ENCODE measurements around the gene BAZ1A.
"Not testable (repeated sequence)": the region's sequence is repeated elsewhere in the genome, so short reads cannot be mapped to it uniquely, and the experiment has no call there.

BAZ1A gene

DNA sequence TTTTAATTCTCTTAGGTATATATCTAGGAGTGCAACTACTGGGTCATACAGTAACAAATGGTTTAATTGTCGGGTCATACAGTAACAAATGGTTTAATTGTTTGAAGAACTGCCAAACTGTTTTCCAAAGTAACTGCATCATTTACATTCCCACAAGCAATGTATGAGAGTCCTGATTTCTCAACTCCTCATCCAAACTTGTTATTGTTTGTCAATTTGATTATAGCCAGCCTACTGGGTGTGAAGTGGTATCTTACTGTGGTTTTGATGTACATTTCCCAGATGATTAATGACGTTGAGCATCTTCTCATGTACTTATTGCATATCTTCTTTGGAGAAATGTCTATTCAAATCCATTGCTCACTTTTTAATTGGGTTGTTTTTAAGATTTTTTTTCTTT, 93.1 kb downstream of the BAZ1A start:
- no peak for ATAC-seq

DNA sequence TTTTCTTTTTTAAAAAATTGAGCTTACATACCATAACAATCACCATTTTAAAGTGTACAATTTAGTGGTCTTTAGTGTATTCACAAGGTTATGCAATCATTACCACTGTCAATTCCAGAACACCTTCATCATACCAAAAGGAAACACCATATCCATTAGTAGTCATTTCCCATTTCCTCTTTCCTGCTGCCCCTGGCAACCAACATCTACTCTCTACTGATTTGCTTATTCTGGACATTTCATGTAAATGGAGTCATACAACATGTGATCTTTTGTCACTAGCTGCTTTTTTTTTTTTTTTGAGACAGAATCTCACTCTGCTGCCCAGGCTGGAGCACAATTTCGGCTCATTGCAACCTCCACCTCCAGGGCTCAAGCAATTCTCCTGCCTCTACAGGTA, 93.9 kb downstream of the BAZ1A start:
- no peak for ATAC-seq

DNA sequence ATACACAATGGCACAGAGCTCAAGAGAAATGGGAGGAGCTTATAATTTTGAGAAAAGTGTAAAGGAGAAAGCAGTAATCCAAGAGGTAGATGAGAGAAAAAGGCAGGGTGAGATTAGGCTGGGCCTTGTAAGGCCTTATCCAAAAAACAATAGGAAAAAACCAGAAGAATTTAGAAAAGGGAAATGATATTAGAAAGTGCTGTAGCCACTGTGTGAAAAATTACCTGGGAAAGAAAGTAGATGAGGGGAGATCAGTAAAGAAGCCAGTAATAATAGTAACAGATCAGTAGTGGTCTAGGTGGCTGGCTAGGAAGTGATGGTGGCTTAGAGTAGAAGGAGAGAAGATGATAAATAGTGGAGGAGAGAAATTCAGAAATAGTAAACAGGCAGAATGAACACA, 94.5 kb downstream of the BAZ1A start:
- no peak for ATAC-seq

DNA sequence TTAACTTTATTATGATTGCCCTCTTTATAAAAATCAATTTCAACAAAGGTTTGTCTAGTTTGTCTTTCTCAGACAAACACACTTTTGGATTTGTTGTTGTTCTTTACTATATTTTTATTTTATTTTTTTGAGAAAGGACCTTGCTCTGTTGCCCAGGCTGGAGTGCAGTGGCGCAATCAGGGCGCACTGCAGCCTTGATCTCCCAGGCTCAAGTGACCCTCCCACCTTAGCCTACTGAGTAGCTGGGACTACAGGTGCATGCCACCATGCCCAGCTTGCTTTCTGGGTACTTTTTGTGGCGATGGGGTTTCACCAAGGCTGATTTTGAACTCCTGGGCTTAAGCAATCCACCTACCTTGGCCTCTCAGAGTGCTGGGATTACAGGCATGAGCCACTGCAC, 96.4 kb downstream of the BAZ1A start:
- ATAC-seq = no peak

DNA sequence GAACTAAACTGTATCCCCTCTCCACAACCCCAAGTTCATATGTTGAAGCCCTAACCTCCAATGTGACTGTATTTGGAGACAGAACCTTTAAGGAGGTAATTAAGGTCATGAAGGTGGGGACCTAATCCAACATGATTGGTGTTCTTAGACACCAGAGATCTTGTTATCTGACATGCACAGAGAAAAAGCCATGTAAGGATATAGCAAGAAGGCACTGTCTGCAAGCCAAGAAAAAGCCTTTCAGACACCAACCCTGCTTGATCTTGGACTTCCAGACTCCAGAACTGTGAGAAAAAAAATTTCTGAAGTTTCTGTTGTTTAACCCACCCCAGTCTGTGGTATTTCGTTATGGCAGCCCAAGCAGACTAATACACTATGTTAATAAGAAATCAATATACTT, 98.5 kb downstream of the BAZ1A start:
- no peak for ATAC-seq

DNA sequence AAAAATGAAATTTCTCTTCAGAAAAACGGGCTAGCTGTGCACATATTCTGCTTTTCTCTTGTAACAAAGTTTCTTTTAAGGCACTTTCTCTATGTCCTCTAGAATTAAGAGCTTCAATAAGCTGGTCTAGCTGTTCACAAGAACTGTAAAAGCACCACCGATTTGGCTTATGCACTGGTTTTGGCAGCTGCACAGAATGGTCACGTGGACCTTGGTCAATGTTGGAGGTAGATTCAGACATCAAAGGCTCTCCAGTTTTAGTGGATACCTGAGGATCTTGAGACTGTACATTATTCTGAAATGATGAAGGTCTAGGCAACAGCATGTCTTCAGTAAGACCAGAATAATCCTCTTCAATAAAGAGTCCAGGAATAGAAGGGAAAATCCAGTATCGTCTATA, 99.2 kb downstream of the BAZ1A start:
- ATAC-seq = no peak

DNA sequence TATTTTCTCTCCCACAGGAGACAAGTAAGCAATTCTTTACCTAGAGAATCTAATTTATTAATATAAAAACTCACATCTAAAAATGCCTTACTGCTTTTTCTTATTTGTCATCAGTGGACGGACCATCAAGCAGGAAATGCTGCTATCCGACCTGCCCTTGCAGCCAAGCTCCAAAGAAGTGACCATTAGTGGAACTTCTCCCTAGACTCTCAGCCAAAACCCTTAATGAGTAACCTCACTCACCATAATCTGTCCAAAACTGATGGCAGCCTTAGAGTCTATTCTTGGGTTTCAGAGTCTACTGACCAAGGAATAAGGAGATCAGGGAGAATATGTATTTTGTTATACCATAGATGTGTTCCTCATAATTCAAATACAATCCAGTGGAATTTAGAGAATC, 99.8 kb downstream of the BAZ1A start:
- no peak for ATAC-seq

DNA sequence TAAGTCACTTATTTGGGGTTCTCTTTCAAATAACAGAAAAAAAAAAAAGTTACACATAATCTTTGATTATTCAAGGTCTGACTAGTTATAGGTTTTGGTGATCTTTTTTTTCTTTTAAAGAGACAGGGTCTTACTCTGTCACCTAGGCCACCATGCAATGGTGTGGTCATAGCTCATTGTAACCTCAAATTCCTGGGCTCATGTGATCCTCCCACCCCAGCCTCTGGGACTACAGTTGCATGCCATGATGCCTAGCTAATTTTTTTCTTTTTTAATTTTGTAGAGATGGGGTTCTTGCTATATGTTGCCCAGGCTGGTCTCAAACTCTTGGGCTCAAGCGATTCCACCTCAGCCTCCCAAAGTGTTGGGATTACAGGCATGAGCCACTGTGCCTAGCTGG, 104.3 kb downstream of the BAZ1A start:
- no peak for ATAC-seq

DNA sequence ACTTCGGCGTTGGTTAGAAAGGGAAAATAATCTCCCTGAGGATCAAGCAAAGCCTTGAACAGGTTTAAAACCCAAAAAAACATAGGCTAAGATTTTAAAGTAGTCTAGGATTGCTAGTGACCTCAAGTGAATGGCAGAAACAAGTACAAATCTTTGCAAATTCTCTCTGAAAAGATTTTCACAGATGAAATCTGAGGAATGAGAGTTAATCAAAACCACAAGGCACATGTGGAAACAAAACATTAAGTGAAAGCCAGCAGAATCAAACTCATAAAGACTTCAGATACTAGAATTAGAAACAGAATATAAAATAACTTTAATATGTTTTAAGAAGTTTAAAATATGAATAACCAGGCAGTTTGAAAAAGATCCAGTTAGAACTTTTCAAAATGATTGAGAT, 108.6 kb downstream of the BAZ1A start:
- ATAC-seq = no peak

DNA sequence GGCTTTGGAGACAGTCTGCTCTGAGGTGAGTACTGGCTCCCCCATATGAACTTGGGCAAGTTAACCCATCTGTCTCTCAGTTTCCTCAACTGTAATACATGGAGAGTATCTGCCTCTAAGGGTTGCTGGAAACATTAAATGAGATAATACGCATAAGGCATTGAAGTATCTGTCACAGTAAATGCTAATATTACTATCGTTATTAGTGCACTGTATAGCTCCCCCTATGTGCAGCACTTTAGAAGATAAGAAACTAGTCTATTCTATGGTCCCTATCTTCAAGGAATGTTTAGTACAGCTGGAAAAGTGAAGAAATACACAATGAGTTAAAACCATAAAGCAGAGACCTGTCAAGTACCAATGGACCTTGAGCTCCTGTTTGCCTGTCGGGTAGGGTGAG, 109.1 kb downstream of the BAZ1A start:
- ATAC-seq = no peak

DNA sequence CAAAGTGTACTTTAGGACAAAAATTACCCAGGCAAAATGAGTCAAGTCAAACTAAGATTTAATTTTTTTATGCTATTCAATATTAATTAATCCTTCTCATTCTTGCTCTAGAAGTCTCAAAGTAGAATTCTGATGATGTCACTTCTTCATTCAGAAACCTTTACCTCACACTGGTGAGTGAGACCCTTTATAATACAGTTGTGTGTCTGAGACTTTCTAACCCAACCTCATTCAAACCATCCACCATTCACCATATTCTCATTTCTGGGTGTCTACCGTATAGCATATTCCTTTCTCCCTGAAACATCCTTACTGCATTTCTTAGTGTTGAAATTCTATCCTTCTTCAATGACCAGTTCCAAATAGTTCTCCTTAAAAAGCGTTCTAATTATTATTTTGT, 119.9 kb downstream of the BAZ1A start:
- ATAC-seq = no peak

DNA sequence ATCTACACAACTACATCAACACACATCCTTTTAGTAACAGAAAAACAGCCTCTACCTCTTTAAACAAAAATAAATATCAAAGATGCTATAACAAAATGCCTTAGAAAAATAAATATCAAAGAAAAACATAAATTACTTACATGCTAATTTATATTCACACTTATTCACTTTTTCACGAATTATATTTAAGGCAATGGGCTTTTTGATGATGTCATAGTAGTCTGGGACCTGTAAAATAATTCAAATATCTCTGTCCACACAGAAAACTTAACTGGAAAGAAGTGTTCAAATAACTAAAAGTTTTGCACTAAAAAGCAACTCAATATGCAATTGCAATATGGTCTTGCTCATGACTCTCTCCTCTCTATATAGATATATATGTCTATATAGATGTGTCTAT, 120.5 kb downstream of the BAZ1A start:
- no peak for ATAC-seq

DNA sequence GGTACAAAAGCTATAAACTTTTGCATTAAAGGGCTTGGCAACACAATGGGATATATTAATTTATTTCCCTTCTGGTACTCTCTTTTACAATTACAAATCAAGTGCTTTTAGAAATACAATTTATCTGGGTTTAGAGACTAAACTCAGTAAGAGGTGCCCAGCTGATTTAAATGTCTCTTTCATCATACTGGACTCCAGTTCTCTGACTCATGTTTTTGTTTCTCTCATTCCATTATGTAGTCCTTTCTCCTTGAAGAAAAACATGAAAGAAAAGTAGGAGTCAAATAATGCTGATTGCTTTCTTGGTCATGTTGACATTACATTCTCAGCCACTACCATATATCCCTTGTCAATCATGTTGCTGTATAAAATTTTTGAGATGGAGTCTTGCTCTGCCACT, 124.5 kb downstream of the BAZ1A start:
- ATAC-seq = no peak

DNA sequence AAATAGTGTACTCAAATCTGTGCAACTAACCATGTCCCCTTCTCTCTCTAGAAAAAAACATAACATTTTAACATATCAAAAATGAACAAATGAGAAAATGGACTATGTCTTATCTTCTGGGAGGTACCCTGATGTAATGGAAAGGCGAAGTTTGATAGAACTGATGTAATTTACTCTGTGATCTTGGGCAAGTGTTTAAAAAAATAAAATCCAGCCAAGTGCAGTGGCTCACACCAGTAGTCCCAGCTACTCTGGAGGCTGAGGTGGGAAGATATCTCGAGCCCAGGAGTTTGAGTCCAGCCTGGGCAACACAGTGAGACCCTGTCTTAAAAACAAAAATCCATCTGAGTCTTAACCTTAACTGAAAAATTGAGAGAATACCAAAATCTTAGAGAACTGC, 124.9 kb downstream of the BAZ1A start:
- no peak for ATAC-seq

DNA sequence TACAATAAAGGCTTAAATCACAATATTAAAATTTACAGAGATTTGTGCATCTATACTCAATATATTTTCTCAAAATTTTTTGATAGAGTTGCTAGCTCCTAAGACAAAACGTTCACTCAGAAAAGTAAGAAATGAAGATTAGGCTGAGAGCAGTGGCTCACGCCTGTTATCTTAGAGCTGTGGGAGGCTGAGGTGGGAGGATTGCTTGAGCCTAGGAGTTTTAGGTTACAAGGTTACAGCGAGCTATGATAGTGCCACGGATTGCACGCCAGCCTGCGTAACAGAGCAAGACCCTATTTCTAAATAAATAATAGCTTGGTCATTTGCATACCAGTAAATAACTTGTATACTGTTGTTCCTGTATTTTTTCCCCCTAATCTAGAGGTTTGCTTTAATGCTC, 125.8 kb downstream of the BAZ1A start:
- no peak for ATAC-seq

DNA sequence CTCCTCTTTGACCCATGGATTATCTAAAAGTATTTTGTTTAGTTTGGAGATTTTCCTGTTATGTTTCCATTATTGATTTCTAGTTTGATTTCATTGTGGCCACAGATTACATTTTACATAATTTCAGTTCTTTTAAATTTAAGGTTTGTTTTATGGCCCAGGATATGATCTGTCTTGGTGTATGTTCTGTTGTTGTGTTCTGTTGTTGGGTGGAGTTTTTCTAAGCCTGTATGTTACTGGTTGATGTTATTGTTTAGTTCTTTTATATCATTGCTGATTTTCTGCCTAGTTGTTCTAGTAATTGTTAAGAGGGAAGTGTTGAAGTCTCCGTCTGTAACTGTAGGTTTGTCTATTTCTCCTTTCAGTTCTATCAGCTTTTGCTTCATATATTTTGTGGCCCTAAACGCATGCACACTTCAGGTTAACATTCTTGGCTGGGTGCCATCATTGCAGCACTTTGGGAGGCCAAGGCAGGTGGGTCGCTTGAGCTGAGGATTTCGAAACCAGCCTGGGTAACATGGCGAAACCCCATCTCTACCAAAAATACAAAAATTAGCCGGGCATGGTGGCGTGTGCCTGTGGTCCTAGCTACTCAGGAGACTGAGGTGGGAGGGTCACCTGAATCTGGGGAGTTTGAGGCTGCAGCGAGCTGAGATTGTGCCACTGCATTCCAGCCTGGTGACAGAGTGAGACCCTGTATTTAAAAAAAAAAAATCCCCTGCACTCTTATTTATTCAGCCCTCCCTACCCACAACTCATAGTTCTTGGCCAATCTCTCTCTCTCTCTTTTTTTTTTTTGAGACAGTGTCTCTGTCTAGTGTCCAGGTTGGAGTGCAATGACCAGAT, 132.7 kb downstream of the BAZ1A start:
- no peak for ATAC-seq

DNA sequence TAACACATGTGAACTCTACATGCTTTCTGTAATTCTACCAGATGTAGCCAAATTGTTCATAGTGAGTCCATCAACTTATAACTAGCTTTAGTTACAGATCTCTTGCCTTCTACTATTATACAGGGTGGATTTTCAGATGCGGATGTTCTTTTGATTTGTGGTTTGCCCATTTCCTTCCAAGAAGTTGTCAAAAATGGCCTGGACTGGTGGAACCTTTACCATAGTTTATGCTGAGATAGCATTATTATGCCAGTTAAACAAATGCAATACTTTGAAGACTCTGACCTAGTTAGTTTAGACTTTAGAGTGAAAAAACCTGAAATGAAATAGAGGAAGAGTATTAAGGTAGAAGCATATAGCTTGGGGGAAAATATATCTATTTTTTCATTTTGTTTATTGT, 133.3 kb downstream of the BAZ1A start:
- no peak for ATAC-seq

DNA sequence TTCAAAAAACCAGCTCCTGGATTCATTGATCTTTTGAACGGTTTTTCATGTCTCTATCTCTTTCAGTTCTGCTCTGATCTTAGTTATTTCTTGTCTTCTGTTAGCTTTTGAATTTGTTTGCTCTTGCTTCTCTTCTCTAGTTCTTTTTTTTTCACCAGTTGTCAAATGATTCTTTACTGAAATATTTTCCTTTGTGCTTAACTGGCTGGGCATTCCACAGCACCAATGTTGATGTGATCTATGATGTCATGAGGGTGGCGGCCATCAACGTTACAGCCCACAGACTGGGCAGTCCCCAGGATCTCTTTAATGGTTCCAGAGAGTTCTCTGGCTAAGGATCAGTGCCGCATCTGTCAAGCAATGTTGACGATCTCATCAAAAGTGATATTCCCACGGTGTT, 135.0 kb downstream of the BAZ1A start:
- ATAC-seq = not testable (repeated sequence)

DNA sequence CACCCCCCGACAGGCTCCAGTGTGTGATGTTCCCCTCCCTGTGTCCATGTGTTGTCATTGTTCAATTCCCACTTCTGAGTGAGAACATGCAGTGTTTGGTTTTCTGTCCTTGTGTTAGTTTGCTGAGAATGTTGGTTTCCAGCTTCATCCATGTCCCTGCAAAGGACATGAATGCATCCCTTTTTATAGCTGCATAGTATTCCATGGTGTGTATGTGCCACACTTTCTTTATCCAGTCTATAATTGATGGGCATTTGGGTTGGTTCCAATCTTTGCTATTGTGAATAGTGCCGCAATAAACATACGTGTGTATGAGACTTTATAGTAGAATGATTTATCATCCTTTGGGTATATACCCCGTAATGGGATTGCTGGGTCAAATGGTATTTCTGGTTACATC, 138.1 kb downstream of the BAZ1A start:
- not testable (repeated sequence) for ATAC-seq

DNA sequence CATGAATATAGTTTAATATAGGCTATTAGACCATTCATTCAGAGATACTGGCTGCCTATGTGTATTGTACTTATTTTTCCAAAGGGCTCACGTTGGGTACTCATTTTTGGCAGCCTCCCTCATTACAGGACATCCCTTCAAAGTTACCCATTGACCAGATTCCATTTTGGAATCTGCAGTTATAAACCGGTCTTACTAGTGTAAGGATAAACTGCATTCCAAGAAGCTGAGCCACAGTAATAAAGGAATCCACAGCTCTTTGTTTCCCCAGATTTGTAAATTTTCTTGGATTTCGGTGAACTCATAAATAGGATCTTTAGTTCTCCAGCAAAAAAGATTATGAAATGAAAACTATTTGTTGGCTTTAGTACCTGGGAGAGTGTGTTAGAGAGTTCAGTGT, 141.9 kb downstream of the BAZ1A start:
- no peak for ATAC-seq

DNA sequence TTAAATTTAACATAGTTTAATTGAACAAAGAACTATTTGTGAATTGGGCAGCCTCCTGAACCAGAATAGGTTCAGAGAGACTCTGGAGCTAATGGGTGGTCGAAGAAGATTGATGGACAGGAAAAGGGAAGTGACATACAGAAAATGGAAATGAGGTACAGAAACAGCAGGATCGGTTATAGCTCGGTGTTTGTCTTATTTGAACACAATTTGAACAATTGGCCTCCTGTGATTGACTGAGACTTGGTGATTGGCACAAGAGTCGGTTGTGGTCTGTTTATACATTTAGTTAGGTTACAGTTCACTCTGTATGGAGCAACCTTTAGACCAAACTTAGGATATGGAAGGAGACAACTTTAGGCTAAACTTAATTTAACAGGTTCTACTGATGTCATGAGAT, 142.4 kb downstream of the BAZ1A start:
- no peak for ATAC-seq

DNA sequence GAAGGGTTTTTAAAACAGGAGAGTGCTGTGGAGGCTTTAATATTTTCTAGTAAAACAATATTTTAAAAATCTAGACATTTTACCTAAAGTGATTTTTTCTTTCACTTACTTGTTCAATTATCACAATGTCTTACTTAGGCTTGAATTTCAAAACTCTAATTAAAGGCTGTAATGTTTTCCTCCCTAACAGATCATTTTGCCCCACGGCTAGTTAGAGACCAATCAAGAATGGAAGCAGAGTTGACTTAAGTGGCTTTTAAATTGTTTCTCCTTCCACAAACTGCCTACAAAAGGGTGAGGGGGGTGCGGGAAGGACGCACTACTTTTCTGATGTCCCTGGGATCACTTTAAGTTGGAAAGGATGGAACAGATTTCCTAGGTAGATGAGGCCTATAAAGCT, 151.3 kb downstream of the BAZ1A start:
- no peak for ATAC-seq

DNA sequence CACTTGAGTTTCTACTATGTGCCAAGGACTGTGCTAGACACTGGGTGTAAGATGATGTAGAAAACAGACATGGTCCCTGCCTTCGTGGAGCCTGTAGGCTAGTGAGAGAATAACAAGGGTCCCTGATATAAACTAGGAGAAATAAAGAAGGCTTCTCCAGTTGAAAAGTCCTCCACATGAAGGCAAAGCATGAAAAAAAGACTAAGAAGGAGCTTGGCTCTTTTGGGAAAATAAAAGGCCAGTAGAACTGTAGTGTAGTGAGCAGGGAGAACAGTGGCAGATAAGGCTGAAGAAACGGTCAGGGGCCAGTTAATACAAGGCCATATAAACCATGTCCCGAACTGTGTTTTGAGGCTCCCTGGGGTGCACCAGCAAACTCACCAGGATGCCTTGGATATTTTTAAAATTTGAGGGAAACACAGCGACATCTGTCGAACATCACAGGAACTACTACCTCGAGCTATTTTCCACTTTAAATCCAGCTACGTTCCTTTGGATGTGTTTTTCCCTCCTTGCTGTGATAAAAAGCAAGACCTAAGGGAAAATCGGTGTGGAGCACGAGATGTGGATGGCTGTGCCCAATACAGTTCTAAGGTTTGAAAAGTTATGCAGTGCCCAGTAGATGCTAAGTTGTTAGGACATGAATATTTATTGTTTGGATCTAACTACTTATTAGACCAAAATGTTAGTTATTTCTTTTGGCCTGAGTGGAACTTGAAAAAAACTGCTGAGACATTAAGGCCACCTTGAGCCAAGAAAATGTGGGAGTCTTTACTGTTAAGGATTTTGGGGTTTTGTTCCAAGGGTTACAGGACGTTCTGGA, 152.2 kb downstream of the BAZ1A start:
- ATAC-seq = no peak

DNA sequence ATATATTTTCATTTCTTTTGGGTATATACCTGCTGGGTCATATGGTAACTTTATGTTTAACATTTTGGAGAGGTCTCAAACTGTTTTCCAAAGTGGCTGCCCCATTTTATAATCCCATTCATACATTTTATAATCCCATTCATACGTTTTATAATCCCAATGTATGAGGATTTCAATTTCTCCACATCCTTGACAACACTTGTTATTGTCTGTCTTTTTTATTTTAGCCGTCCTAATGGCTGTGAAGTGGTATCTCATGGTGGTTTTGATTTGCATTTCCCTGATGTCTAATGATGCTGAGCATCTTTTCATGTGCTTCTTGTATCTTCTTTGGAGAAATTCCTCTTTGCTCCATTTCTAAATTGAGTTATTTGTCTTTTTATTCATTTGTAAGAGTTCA, 154.0 kb downstream of the BAZ1A start:
- ATAC-seq = no peak
